ENCODE measurements around the gene TPCN2.

GRCh38 chr11:69001243-69002081 is 47.3 kb upstream of the TPCN2 start:
- TF ChIP-seq CTCF (conservative IDR thresholded peaks at IDR 0.05 in 1 of 2, IDR thresholded peaks at IDR 0.05 in 1 of 2; ENCODE audit: extremely low read depth in 1 of 2, insufficient read depth in 1 of 2, low read depth in 1 of 2, low read length in 2 of 2) = no peak
- no peak for TF ChIP-seq EZH2 (IDR thresholded peaks at IDR 0.05; ENCODE audit: borderline replicate concordance, low read length)
